Body of pancreas (tissue), 4 donors: Measurements from ENCODE around the gene DLGAP1. TPM values are rescaled to one million over a fixed set of nuclear protein-coding genes. Genes with fewer than 3 reads are reported as not detected.

Experiments
- ATAC-seq: fragments of 150-250 bp; one replicate; pipeline ENCODE4 v1.9.1; 2016
- DNase-seq, 4 donors: peaks; one replicate each; pipeline ENCODE4 v3.0.0-alpha.2; 2019
- H3K27ac ChIP-seq, 4 donors: fragments of 200-600 bp; sonication (generic); 1 replicate in 3 of 4; 2 replicates in 1 of 4; pipeline versions ENCODE4 v1.5.1 to v1.6.1; 2016 to 2019; ENCODE audit warnings: mild to moderate bottlenecking in 1 of 4, mixed read lengths in 1 of 4, moderate library complexity in 1 of 4
- H3K27me3 ChIP-seq, 2 donors: fragments of 200-600 bp; sonication (generic); one replicate each; pipeline ENCODE4 v1.6.0; 2016; ENCODE audit warnings: mild to moderate bottlenecking in 1 of 2
- H3K36me3 ChIP-seq, 2 donors: fragments of 200-600 bp; sonication (generic); replicated peaks in 1 of 2; 2 replicates each; pipeline ENCODE4 v1.5.1; 2016; ENCODE audit warnings: low read depth in 2 of 2; ENCODE audit not compliant: insufficient read depth in 1 of 2
- H3K4me1 ChIP-seq: fragments of 200-600 bp; sonication (generic); one replicate; pipeline ENCODE4 v1.6.0; 2016
- H3K4me3 ChIP-seq, 2 donors: fragments of 200-600 bp; sonication (generic); 1 replicate in 1 of 2; 2 replicates in 1 of 2; pipeline ENCODE4 v1.5.1; 2016 to 2019
- H3K9me3 ChIP-seq, 3 donors: fragments of 200-600 bp; sonication (generic); 1 replicate in 2 of 3; 2 replicates in 1 of 3; pipeline ENCODE4 v1.5.1; 2016
- POLR2A ChIP-seq, 3 donors: fragments of 450-650 bp; IDR thresholded peaks; one replicate each; pipeline ENCODE4 v1.6.1; 2016; ENCODE audit warnings: antibody characterized with exemption in 3 of 3, mild to moderate bottlenecking in 2 of 3
- WGBS, 2 donors: methylation state at CpG; one replicate each; pipeline ENCODE4 v1.1.5; 2017; 5-methylcytosine and 5-hydroxymethylcytosine counted together
- intact Hi-C: fragments of 100-400 bp; cut with DNase I; formaldehyde crosslinking; loops from one replicate; pipeline ENCODE4 v1.15.1; 2023
- total RNA-seq, 2 donors: library from RNA; depleted of rRNA; stranded (reverse); fragments of >200 nt; gene quantifications; one replicate each; pipeline ENCODE4 v1.1.0, GENCODE V29; 2016
- TF ChIP-seq, protein P1 (sequence below), 7 experiments: fragments of 450-650 bp in 4 of 7; fragments of 200-600 bp in 3 of 7; sonication (generic) in 3 of 7; IDR thresholded peaks; one replicate each; pipeline ENCODE4 v1.5.1; 2016 to 2019; ENCODE audit warnings: antibody characterized with exemption in 7 of 7

Gene DLGAP1
- total RNA-seq, 2 donors from 2014 or later, result 0.52 to 7.9 TPM

DNA sequence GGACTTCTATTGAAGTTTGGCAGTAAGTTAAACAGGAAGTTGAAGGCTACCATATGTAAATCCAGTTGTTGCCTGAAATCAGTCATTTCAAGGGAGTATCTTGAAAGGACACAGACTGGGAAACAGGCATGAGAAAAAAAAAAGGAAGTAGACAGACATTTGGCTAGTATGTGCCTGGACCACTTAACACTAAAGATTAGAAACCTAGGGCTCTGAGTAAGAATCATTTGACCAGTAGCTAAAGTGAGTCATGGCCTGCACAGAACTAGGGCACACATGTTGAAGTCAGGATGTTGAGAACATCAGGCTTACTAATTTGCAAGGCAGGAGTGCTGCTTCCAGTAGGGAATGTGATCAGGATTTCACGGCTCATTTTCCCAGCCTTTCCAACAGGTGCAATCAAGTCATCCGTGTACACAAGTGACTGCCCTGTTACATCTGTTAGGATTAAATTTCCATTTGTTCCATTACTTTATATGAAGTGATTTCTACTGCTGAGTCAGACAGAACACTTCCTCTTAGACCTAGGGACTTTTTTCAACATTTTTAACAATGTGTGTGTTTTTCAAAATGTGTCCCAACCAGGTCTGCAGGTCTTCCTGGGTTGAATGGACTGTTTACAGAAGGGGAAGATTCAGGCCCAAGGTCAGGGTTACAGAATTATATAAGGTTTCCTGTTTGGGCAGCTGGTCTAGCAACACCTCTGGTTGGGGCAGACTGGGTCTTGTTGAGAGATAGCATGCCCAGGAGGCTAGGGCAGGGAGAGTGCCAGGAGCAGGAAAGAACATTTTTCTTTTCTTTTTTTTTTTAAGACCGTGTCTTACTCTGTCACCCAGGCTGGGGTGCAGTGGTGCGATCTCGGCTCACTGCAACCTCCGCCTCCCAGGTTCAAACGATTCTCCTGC is 859.5 kb downstream of the DLGAP1 start:
- intact Hi-C loops, result no loop called here
- DNase-seq (peak in 3 of 4 donors; percentile 44 to 70 (median 70)), ATAC-seq (peak; percentile 41)
- Histone ChIP-seq H3K36me3 (no peaks in the 10 kb centered on the region), H3K4me3 (no peak overlapping the region), H3K27me3 (no peaks in the 10 kb centered on the region), H3K27ac (peak overlapping the region; percentile 81 to 98 (median 96)), H3K9me3 (no peaks in the 10 kb centered on the region), H3K4me1 (peaks cover 41% of the 10 kb centered on the region)
- 41 to 45% methylated on average over 7 of the region's 7 CpGs for WGBS, 2 donors
- TF ChIP-seq POLR2A (IDR thresholded peaks at IDR 0.05), result peak in 1 of 3 donors; percentile 48
- TF ChIP-seq, protein P1, sequence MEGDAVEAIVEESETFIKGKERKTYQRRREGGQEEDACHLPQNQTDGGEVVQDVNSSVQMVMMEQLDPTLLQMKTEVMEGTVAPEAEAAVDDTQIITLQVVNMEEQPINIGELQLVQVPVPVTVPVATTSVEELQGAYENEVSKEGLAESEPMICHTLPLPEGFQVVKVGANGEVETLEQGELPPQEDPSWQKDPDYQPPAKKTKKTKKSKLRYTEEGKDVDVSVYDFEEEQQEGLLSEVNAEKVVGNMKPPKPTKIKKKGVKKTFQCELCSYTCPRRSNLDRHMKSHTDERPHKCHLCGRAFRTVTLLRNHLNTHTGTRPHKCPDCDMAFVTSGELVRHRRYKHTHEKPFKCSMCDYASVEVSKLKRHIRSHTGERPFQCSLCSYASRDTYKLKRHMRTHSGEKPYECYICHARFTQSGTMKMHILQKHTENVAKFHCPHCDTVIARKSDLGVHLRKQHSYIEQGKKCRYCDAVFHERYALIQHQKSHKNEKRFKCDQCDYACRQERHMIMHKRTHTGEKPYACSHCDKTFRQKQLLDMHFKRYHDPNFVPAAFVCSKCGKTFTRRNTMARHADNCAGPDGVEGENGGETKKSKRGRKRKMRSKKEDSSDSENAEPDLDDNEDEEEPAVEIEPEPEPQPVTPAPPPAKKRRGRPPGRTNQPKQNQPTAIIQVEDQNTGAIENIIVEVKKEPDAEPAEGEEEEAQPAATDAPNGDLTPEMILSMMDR (IDR thresholded peaks at IDR 0.05), result peak in 1 of 7 experiments; percentile 0

DNA sequence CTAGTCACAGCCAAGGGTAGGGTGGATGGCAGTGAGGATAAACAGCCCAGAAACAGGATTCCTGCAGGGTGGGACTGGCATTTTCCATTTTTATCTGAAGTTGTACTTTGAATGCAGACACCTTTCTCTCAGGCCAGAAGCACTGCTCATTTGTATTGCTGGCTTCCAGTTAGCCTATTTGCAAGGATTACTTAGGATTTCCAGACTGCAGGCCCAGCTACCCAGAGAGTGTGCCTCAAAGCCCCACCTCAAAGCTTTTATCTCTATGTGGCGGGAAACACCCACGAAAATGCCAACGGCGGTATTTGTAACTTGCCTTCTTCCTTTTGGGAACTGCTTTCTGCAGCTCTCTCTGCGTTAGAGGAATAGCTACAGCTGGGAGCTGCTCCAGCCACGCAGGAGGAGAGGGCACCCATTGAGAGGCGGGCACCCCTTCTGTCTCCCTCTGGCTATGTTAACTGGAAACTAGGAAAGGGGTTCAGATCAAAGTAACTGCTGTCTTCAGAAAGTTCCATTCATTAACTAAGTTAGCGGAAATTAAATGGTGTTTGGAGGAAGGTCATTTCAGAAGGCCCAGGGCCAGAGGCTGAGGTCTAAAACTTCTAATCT is 860.2 kb downstream of the DLGAP1 start:
- no peaks in the 10 kb centered on the region for H3K27me3 ChIP-seq
- intact Hi-C loops, result no loop called here
- 8 to 13% methylated on average over 8 of the region's 8 CpGs for WGBS, 2 donors
- ATAC-seq (no peak), DNase-seq (peak in 3 of 4 donors; percentile 20 to 33 (median 33))
- no peaks in the 10 kb centered on the region for H3K9me3 ChIP-seq
- no peak for TF ChIP-seq POLR2A (IDR thresholded peaks at IDR 0.05)
- TF ChIP-seq, protein P1 (IDR thresholded peaks at IDR 0.05), result no peak
- H3K27ac ChIP-seq, result peak overlapping the region; percentile 81 to 98 (median 96)
- H3K4me1 ChIP-seq, result peaks cover 41% of the 10 kb centered on the region
- no peak overlapping the region for H3K4me3 ChIP-seq
- no peaks in the 10 kb centered on the region for H3K36me3 ChIP-seq

DNA sequence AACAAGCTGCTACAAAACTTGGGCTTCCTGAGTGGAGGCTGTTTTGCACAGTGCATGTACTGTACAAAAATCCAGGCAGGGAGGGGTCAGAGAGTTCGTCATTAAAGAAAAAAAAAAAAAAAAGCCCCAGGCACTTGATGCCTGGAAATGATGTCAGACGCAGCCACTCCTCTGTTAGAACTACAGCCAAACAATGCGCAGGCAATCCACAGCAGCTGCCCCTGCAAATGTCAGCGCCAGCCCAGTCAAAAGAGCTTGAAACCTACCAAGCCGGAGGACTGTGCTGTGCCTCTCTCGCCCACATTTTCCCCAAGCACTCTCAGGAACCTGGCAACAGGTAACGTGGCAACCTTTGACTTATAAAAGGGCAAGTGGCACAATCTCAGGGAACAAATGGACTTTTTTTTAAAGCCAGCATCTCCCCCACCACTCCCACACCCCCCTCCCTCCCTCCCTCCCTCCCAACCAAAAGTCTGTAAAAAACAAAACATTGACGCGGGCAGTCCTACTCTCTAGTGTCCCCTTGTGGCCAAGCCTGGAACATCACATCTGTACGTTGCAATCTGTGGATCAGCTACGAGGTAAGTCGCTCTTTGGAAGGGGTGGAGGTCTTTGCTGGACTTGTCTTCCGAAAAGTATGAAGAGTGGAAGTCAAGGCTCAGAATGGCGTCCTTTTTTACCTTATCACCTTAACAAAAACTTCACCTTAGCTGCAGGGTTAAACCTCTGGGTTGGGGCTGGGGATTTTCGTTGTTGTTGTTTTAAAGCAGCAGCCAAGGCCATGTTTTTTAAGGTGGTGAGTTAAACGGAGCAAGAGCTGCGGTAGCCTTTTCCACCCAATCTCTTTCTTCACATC is 861.0 kb downstream of the DLGAP1 start:
- WGBS, 2 donors, result 0 to 1% methylated on average over 17 of the region's 17 CpGs
- TF ChIP-seq, protein P1 (IDR thresholded peaks at IDR 0.05), result peak; percentile 83 to 93 (median 91)
- peak; percentile 38 to 81 (median 79) for TF ChIP-seq POLR2A (IDR thresholded peaks at IDR 0.05)
- Histone ChIP-seq H3K9me3 (no peaks in the 10 kb centered on the region), H3K4me1 (peaks cover 41% of the 10 kb centered on the region), H3K4me3 (no peak overlapping the region), H3K27ac (peak overlapping the region; percentile 81 to 98 (median 96)), H3K36me3 (no peaks in the 10 kb centered on the region), H3K27me3 (no peaks in the 10 kb centered on the region)
- ATAC-seq, result peak; percentile 81
- intact Hi-C loops, result no loop called here
- DNase-seq, result peak; percentile 90 to 95 (median 91)

DNA sequence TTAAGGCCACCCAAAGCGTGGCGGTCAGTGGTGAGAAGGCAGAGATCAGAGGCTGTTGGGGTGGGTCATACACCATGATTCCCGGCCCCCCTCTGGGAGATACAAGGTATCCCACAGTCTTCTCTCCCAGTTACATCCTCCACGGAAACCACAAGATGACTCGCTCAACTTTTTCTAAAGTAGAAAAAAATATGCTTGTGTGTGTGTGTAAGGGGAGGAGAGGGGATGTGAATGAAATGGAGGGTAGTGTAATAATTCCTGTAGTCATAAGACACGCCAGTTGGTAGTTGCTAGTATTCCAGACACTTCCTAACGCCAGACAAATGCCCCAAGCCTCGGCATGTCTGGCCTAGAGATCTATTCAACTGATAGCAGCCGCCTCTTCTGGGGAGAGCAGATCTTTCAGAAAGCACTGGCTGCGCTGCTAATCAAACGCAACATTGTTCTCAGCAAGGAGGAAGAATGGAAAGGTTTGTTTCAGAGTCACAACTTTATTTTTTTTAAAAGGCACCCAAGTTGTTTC is 861.7 kb downstream of the DLGAP1 start:
- Histone ChIP-seq H3K9me3 (no peaks in the 10 kb centered on the region), H3K4me1 (peaks cover 41% of the 10 kb centered on the region), H3K27ac (peak overlapping the region; percentile 72 to 98 (median 96)), H3K36me3 (no peaks in the 10 kb centered on the region), H3K4me3 (no peak overlapping the region), H3K27me3 (no peaks in the 10 kb centered on the region)
- 18 to 21% methylated on average over 11 of the region's 11 CpGs for WGBS, 2 donors
- DNase-seq, result no peak
- peak; percentile 27 for ATAC-seq
- intact Hi-C loops, result no loop called here
- no peak for TF ChIP-seq POLR2A (IDR thresholded peaks at IDR 0.05)
- TF ChIP-seq, protein P1 (IDR thresholded peaks at IDR 0.05), result no peak
